Brain microvascular endothelial cell (primary cell): ENCODE data around the gene PHC1.
"Not testable (repeated sequence)": the region's sequence is repeated elsewhere in the genome, so short reads cannot be mapped to it uniquely, and the experiment has no call there.

Experiments used
- DNase-seq: peaks from one replicate; pipeline ENCODE4 v3.0.0-alpha.2; 2020
- H3K27ac ChIP-seq: fragments of 250-450 bp; sonication (Bioruptor Pico); 2 replicates; pipeline ENCODE4 v1.5.1; 2020; ENCODE audit warnings: mild to moderate bottlenecking, moderate library complexity
- H3K27me3 ChIP-seq: fragments of 250-450 bp; sonication (Bioruptor Pico); replicated peaks from 2 replicates; pipeline ENCODE4 v1.5.1; 2020; ENCODE audit warnings: mild to moderate bottlenecking
- H3K36me3 ChIP-seq: fragments of 250-450 bp; sonication (Bioruptor Pico); replicated peaks from 2 replicates; pipeline ENCODE4 v1.5.1; 2020; ENCODE audit warnings: mild to moderate bottlenecking
- H3K4me3 ChIP-seq: 2 replicates; pipeline ENCODE4 v1.5.1; 2011; ENCODE audit warnings: low read depth, mild to moderate bottlenecking, control low read depth, low read length, moderate library complexity
- CTCF ChIP-seq: IDR thresholded peaks from 2 replicates; pipeline ENCODE4 v1.5.1; 2011; ENCODE audit warnings: low read depth, mild to moderate bottlenecking, moderate library complexity, low read length, control low read depth, inconsistent platforms; ENCODE audit errors: missing control alignments
- in situ Hi-C: cut with HindIII; loops from 2 replicates; pipeline ENCODE4 v1.10.0; 2017; ENCODE audit warnings: low sequenced_read_pairs, low pct_ligation_motif_present

Gene PHC1

GRCh38 chr12:8914033-8914715, at the start of gene PHC1:
TSS of gene PHC1 (plus strand) at chr12:8914509. CDS start at chr12:8917678, 3,169 bp downstream.
- peak; percentile 72 for TF ChIP-seq CTCF
- in situ Hi-C loops, H3K36me3 ChIP-seq, H3K27me3 ChIP-seq: not testable (repeated sequence)
- DNase-seq: peak; percentile 57
- Histone ChIP-seq H3K4me3 (peak within 1 kb of the TSS; percentile 72), H3K27ac (peak within 1 kb of the TSS; percentile 64)

DNA sequence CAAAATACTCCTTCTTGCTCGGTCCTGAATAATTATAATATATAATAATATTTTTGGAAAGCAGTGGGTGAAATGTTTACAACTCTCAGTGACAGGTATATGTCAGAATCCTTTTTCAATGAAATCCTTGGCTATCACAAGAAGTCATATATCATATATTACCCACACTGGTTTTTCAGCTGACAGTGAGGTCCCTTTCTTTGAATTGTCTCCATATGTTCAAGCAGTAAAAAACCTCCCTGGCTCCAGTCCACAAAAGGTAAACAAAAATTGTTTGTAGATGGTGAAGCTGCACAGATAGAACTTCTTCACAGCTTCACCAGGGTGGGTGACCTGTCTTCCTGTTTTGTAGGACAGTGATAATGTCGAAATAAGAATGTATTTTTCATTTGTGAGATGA, 47.9 kb upstream of the PHC1 start:
- no peak for TF ChIP-seq CTCF
- no peak overlapping the region for H3K4me3 ChIP-seq
- H3K27ac ChIP-seq: no peak overlapping the region
- H3K27me3 ChIP-seq: no peaks in the 10 kb centered on the region
- no peaks in the 10 kb centered on the region for H3K36me3 ChIP-seq
- DNase-seq: no peak
- in situ Hi-C loops: no loop called here

GRCh38 chr12:8867009-8867408, 47.3 kb upstream of the PHC1 start:
- DNase-seq: no peak
- Histone ChIP-seq H3K36me3 (no peaks in the 10 kb centered on the region), H3K4me3 (no peak overlapping the region), H3K27ac (no peak overlapping the region), H3K27me3 (no peaks in the 10 kb centered on the region)
- in situ Hi-C loops: no loop called here
- TF ChIP-seq CTCF: no peak

DNA sequence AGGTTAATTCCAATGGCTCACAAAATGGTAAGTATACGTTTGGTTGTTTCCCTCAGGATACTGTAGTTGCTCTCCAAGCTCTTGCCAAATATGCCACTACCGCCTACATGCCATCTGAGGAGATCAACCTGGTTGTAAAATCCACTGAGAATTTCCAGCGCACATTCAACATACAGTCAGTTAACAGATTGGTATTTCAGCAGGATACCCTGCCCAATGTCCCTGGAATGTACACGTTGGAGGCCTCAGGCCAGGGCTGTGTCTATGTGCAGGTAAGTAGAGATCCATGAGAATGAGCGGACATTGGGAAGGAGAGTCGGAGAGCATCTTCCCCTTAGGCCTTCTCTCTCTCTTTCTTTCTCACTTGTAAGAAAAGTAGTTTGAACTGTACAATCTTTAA, 46.5 kb upstream of the PHC1 start:
- in situ Hi-C loops: no loop called here
- no peak overlapping the region for H3K27ac ChIP-seq
- DNase-seq: no peak
- H3K4me3 ChIP-seq: no peak overlapping the region
- no peaks in the 10 kb centered on the region for H3K27me3 ChIP-seq
- no peaks in the 10 kb centered on the region for H3K36me3 ChIP-seq
- TF ChIP-seq CTCF: no peak

DNA sequence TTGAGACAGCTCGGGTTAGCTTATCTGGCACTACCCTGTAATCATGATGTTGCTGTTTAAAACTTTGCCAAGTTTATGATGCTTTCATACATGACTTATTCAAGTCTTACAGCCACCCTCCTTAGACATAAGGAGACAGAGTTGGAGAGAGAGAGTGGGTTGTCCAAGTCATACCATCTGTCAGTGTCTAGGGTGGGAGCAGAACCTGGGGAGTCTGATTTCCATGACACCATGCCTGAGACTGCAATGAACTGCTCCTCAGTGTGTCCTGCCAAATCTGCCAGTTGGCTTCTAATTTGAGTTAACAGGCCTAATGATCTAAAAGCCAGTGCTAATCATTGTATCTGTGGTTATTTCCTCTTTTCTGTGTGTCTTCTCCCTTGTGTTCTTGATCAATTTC, 43.7 kb upstream of the PHC1 start:
- no peaks in the 10 kb centered on the region for H3K27me3 ChIP-seq
- DNase-seq: no peak
- H3K36me3 ChIP-seq: no peaks in the 10 kb centered on the region
- in situ Hi-C loops: no loop called here
- no peak for TF ChIP-seq CTCF
- H3K4me3 ChIP-seq: no peak overlapping the region
- no peak overlapping the region for H3K27ac ChIP-seq

GRCh38 chr12:8871068-8871467, 43.2 kb upstream of the PHC1 start:
- DNase-seq: no peak
- Histone ChIP-seq H3K27ac (no peak overlapping the region), H3K36me3 (no peaks in the 10 kb centered on the region), H3K4me3 (no peak overlapping the region), H3K27me3 (no peaks in the 10 kb centered on the region)
- in situ Hi-C loops: no loop called here
- no peak for TF ChIP-seq CTCF
